Measurements from ENCODE around the gene DYNC1I1. TPM values are rescaled to one million over a fixed set of nuclear protein-coding genes. Genes with fewer than 3 reads are reported as not detected.

The DYNC1I1 gene
- total RNA-seq, 4 donors from 2014 or later: 1.7 to 6.8 (median 4.2) TPM

DNA sequence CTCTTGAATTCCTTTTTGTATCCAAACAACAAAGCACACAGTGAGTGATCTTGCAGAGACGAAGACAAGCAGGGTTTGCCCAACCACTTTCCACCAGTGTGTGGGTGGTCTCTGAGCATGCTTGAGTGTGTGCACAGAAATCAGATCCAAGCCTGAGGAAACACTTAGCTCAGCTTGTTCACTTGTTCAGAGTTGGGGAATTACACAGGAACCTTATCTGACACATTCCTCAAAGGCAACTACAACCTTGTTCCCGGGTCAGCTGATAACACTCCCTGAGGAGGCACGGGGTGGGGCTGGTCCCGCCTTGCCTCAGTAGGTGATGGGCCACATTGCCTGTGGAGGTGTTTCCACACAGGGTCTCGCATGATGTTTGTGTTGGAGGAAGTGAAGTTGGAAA lies 216.9 kb downstream of the DYNC1I1 start:
- DNase-seq (ENCODE audit: low spot score): no peak
- TF ChIP-seq, protein P1, sequence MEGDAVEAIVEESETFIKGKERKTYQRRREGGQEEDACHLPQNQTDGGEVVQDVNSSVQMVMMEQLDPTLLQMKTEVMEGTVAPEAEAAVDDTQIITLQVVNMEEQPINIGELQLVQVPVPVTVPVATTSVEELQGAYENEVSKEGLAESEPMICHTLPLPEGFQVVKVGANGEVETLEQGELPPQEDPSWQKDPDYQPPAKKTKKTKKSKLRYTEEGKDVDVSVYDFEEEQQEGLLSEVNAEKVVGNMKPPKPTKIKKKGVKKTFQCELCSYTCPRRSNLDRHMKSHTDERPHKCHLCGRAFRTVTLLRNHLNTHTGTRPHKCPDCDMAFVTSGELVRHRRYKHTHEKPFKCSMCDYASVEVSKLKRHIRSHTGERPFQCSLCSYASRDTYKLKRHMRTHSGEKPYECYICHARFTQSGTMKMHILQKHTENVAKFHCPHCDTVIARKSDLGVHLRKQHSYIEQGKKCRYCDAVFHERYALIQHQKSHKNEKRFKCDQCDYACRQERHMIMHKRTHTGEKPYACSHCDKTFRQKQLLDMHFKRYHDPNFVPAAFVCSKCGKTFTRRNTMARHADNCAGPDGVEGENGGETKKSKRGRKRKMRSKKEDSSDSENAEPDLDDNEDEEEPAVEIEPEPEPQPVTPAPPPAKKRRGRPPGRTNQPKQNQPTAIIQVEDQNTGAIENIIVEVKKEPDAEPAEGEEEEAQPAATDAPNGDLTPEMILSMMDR (IDR thresholded peaks at IDR 0.05): no peak
- no peak for ATAC-seq (ENCODE audit: low FRiP score)

DNA sequence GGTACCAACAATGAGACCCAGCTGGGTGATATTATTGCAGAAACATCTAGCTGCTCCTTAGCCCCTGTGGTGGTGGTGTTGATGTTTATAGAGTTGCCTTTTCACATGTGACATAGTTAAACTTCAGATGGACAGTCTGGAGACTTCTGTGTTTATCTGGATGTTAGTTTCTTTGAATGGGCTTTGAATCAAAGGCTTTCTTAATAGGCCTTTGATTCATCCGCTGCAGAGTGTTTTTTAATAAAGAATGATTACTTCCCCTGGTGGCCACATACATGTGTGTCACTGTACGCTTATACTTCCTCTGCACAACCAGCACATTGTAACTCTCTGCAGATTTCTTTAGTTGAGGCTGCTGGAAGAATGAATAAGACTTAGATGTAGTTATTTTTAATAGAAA lies 221.0 kb downstream of the DYNC1I1 start:
- TF ChIP-seq, protein P1 (IDR thresholded peaks at IDR 0.05): no peak
- ATAC-seq (ENCODE audit: low FRiP score) (no peak), DNase-seq (ENCODE audit: low spot score) (no peak)

DNA sequence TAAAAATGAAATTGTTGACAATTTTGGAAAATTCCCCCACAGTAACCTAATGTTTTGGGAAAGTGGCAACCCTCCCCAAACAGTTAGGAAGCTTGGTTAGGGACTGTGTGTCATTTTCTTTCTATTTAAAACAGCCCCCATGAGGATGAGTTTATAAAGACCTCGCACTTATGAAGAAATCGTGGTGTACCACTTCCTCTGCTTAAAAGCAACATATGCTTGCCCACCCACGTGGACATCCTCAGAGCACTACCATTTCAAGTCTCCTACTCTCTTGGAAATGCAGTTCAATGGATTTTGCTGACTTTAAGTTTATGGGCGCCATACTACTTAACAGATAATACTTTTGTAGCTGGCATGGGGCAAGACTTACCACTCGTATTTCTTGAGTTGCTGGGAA lies 223.8 kb downstream of the DYNC1I1 start:
- TF ChIP-seq, protein P1 (IDR thresholded peaks at IDR 0.05): no peak
- ATAC-seq (ENCODE audit: low FRiP score): no peak
- no peak for DNase-seq (ENCODE audit: low spot score)

DNA sequence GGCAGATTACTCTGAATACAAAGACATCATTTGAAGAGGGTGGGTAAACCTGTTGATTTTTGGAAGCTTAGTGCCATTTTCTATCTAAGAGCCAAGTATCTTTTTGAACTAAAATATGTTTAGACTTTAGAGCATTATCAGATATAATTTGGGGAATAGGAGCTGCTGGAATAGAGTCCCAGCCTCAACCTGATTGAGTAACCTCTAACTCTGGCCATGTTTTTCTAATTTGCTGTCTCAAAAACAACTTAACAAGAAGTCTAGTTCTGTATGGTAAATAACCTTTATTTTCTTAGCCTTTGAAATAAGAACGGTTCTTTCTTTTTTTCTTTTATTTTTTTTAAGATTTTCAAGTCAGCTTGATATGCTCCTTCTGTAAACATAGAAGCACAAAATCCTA lies 224.5 kb downstream of the DYNC1I1 start:
- TF ChIP-seq, protein P1 (IDR thresholded peaks at IDR 0.05): no peak
- no peak for DNase-seq (ENCODE audit: low spot score)
- no peak for ATAC-seq (ENCODE audit: low FRiP score)

DNA sequence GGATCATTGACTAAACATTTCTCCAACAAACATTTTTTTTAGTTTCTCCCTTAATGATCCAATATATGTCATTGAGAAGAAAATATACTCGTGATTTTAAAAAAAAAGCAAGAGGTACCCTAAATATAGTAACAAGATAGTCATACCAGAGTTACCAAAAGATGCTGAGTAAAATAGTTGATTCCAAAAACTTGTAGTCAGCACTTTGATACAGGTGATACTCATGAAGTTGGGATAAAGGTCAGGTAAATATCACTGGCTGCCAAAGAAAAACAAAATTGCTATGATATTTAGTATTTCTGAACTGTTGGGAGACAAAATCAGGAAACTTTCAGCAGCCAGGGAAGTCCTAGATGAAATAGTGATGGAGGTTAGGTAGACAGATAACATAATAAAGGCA lies 225.3 kb downstream of the DYNC1I1 start:
- TF ChIP-seq, protein P1 (IDR thresholded peaks at IDR 0.05): no peak
- ATAC-seq (ENCODE audit: low FRiP score) (no peak), DNase-seq (ENCODE audit: low spot score) (no peak)

DNA sequence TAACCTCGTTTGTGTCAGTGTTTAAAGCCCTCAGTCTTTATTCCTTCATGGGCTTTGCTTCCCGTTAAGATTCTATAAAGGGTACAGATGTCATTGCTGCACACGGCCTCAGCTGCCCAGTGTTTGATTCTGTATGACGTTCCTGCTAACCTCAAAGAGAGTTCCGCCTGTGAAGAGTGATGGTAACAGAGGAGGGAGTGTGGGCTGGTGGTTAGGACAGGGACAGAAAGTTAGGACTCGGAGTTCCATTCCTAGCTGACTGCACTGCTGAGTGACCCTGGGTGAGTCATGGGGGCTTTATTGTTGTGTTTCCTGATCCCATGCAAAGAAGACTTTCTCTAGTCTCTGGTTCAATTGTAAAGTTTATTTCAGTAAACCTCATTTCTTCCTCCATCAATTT lies 227.1 kb downstream of the DYNC1I1 start:
- TF ChIP-seq, protein P1 (IDR thresholded peaks at IDR 0.05): no peak
- ATAC-seq (ENCODE audit: low FRiP score) (no peak), DNase-seq (ENCODE audit: low spot score) (no peak)

DNA sequence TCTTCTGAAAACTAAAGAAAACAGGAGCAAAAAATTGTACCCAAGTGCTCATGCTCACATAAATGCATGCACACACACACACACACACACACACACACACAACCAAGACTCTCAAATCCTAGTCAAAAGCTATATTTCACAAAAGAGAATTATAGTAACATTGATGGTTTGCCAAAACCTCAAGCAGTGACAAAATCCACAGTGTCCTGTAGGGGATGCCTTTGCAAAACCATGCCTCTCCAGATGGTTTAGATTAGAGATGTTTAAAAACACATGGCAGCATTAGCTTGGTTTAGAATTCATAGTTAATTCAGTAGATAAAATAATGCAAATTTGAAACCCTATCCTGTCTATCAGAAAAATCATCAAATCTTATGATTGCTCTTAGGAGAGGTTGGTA lies 232.2 kb downstream of the DYNC1I1 start:
- TF ChIP-seq, protein P1 (IDR thresholded peaks at IDR 0.05): no peak
- ATAC-seq (ENCODE audit: low FRiP score) (no peak), DNase-seq (ENCODE audit: low spot score) (no peak)
